CD4-positive, alpha-beta T cell treated with Interleukin-17A for 4 hours (primary cell): ENCODE results near the gene JAZF1.
"Not testable (repeated sequence)": the region's sequence is repeated elsewhere in the genome, so short reads cannot be mapped to it uniquely, and the experiment has no call there.

ENCODE experiments used
- DNase-seq: peaks from one replicate; pipeline ENCODE4 v3.0.0-alpha.2; 2020; ENCODE audit warnings: mixed read lengths

Gene JAZF1

DNA sequence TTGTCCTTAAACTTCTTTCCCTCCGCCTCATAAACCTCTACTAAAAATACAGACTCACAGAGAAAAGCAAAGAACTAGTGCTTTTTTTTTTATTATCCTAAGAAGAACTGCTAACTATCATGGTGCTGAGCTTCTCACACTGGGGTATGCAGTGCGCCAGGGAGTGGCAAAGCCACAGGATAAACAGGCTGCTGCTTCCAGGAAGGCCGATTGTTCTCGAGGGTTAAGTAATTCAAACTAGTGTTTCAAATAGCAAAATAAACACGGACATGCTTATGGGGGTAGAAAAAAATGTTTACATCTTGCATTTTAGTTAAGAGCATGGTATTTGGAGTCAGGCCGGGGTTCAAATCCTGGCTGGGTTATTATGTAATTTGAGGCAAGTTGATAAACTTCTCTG, 283.6 kb downstream of the JAZF1 start:
- DNase-seq: no peak

DNA sequence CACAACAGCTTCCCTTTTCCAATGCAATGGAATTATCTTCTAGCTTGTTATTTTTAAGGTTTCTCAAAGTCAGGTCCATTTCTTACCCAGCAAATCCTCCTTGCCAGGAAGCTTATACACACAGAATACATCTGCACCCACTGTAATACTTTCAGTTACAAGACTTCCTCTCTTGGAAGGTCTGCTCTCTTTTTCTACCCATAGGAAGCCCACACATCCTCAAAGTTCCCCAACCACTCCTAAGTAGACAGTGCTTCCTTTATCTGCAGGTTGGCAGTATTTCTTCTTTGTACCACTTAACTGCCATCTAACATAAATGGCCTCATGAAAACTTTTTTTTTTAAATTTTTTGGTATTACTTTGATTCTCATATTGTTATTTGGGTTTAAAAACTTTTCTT, 285.0 kb downstream of the JAZF1 start:
- no peak for DNase-seq

DNA sequence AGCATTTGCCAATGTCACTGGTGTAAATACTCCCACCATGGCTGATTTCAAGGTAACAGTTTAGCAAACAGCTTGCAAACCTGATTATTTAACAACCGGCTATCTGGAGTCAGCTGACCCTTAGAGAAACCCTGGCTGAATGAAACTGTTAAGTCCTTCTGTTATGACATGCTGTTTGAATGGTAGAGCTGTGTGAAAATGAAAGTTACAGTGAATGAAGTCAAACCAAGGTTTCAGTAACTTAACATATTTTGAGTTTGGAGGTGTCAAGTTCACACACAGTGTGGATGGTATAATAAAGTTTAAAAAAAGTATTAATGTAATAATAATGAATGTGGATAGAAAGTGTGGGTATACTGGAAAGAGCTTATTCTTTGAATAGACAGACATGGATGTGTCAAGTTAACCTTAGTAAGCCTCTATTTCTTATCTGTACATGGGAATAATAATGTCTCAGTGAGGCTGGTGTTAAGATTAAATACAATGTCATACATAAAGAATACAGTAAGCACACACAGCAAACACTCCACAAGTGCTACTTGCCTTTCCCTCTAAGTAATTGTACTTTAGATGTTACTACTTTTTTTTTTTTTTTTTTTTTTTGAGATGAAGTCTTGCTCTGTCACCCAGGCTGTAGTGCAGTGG, 290.3 kb downstream of the JAZF1 start:
- DNase-seq: no peak

DNA sequence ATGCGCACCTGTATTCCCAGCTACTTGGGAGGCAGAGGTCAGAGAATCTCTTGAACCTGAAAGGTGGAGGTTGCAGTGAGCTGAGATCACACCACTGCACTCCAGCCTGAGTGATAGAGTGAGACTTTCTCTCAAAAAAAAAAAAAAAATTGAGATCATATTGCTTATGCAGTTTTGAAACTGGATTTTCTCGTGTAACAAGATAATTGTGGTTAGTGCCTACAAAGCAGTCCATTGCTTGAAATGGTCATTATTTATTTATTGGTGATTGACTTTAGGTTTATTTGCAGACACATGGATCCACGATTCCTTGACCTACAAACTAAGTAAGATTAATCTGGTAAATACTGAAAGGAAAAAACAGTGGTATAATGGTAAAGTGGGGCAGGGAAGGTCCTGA, 290.8 kb downstream of the JAZF1 start:
- no peak for DNase-seq

DNA sequence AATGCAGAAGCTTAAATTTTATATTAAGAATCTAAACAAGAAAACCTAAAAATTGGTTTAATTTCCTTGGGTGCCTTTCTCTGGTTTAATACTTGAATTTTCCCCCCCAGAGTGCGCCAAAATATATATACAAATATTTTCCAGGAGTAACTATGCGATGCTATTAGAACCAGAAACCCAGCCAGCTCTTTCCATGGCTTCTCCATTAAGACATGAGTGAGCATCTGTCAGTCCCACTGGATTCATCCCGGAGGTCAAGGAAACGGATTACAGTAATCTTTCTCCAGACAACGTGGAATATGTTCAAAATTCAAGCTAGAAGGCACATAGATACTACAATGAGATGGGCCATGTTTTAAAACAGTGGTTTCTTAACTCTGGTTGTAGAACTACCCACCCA, 291.9 kb downstream of the JAZF1 start:
- DNase-seq: no peak

DNA sequence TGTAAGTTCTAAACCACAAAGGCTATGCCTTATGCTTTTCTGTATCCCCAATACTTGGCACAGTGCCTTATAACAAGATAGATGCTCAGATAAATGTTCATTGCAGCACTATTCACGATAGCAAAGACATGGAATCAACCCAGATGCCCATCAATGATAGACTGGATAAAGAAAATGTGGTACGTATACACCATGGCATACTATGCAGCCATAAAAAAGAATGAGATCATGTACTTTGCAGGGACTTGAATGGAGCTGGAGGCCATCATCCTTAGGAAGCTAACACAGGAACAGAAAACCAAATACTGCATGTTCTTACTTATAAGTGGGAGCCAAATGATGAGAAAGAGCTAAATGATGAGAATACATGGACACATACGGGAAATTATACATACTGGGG, 293.9 kb downstream of the JAZF1 start:
- not testable (repeated sequence) for DNase-seq

DNA sequence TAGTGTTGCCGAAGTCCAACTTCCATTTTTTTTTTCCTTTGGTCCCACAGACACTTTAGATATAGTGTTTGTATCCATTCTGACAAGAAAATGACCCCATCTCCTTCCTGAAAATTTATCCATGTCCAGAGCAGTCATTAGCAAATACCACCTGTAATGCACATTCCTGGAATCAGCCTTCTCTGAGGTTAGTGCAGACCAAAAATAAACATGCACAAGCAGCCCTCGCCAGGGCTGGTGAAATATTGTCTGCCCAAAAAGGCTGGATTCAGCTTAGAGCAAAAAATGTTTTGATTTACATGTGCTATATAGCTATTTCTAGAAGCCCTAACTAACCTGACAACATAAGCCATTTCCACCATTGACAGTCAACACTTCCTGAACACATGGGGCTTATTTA, 294.9 kb downstream of the JAZF1 start:
- no peak for DNase-seq

DNA sequence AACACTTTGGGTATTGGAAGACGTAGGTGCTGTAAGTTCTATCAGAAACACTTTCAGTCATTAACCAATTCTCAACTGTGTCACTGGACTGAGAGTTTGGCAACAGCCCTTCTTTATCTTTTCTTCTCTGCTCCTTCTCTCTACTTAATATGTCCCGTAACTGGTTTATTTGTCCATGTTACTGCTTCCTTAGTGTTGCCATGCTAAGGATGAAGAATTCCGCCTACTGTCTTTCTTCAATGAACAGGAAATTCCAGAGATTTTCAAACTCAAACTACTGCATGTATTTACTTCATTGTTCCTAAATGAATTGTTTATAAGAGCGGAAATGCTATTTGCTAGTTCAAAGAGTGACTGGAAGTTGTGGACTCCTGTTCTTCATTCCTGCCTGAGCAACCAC, 296.9 kb downstream of the JAZF1 start:
- no peak for DNase-seq

DNA sequence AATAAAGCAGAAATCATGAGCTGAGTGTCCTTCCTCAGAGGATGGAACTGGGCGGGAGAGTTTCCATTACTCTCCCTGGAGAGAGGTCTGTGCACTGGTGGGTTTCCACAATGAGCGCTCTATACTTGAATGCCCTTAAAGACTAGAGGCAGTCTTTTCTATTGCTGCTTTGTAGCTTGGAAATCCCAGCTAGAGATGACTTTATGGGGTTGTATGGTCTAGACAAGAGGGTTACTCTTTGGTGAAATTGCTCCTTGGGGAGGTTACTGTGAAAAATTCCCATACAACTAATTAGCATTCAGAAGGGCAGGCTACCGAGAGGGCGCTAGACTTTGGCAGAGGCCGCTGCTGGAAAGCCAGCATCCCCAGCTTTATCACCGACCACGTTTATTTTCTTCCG, 303.8 kb downstream of the JAZF1 start:
- DNase-seq: no peak

DNA sequence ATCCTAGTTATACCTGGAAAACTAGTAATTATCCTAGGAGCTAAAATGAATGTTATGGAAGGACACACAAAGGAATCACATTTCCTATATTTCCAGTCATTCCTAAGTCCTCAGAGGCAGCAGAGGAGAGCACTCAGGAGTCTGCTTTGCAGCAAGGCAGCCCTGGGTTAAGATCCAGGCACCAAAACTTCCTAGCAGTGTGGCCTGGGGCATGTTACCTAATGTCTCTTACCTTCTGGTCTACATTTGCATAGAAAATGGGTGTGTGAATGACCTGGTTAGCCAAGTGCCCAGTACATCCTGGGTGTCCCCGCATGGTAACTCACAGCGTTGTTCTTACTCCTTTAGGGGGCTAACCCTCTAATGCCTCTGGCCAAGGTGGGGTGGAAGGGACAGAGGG, 304.8 kb downstream of the JAZF1 start:
- no peak for DNase-seq

DNA sequence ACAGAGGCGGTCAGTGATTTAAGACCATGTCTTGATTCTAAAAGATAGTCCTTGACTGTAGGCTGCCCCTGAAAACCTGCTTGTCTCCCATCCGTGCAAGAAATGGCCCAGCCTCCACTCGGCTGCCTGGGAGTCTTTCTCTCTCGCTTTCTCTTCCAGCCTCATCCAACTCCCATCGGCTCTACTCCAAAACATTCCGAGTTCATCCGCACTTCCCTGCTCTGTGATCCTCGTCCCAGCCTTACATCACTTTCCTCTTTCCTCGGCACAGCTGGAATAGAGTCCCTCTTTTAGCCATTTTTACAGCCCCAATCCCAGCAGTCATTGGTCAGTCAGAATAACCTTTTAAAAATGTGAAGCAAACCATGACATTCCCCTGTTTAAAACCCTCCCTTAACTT, 305.5 kb downstream of the JAZF1 start:
- no peak for DNase-seq

DNA sequence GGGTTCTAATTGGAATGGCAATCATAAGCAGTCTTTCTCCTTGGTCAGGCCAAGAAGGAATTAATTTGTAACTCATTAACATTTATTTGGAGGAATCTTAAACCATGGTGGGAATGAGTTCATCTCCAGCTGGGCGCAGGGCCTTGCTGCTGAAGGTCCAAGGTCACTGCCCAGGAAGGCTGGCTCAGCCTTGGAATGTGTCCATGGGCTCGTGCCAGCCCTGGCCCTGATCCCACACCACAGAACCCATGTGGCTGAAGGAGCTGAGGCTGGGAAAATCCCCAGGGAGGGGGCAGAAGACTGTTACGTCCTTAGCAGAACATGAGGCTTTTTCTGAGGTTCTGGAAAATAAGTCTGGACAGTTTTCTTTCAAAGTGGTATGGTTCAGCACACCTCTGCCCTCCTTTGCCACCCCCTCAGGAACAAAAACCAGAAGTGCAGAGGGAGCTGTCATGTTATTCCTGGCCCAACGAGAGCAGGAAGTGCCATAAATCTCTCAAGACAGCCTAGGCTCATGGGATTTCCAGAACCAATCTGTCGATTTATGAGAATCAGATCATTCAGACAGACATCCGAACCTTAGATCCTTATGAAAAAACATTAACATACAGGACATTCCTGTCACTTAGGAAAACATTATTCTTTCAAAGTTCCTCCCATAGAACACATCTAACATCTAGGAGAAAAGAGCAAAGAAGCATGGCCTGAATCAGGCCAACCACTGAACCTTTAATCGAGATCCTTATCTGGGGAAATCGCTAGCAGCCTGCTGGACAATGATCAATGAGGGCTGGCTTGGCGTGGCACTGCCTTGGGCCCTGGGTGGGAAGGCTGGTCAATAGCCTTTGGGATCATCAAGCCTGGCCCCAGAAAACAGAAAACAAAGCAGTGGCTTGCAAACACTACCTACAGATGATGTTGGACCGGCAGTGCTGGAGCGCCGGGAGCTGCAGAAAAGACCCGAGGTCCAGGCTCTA, 306.3 kb downstream of the JAZF1 start:
- DNase-seq: no peak

DNA sequence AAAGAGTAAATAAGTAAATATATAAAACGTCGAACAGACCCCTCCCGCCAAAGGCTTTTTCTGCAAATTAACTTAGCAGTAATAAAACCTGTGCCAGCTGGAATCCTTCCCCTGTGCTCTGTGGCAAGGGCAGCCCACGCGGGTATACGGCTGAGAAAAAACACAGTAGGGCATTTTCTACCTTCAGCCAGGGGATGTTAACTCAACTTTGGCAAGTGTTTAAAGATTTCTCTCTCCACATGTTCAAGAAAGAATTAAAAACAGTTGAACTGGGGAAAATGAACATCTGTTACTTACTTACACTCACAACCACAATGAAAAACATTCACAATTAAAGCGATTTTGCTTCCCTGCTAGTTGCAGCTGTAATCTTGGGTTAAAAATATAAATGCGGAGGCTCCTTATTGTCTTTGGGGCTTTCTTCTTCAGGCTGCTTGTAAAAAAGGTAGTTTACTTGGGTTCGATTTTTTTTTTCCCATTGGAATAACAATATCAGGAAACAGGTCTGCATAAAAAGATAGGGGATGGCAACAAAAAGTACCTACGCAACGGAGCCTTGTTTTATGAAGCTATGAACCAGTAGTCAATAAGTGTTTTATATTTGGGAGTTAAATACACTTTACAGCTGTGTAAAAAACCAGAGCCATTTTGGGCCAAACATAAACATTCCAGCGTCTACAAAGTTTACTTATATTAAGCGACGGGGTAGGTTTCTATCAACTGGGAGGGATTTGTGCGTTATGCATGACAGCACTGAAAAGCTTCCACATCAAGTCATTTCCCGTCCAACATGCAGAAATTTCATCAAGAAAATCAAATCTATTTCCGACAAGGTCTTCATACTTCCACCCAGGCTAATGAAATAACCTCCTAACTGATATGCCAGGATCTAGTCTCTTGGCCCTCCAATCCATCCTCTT, 308.0 kb downstream of the JAZF1 start:
- no peak for DNase-seq

DNA sequence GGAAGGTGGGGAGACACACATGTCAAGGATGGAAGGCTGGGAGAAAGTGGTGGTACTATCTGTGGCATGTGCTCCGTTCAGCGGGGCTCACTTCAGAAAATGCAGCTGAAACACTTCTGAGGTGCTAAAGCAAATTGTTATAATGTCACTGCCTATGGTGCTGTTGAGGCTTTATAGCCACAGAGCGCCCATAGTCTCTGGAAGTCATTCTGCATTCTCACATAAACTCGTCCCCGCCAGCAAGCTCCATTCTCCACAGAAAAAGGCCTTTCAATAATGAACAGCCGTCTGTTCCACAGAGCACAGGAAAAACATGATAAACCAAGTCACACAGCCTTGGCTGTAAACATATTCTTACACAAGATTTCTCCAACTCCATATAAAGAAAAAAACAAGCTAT, 308.7 kb downstream of the JAZF1 start:
- no peak for DNase-seq

DNA sequence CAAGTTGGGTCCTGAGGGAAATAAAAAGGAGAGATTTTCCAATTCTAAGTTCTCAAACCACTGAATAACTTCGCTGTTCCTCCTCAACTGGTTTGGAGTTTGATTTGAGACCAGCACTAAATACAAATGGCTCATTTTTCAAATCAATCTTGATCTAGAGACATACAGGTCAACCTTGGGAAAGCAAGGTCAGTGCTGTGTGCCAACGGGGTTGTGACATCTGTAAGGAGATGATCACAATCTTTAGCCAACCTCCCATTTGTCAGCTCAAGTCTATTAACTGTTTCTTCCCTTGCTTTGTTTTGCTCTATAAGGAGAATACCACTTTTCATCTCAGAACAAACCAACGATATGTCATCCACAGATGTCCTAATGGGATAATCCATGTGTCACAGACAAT, 309.5 kb downstream of the JAZF1 start:
- DNase-seq: no peak

DNA sequence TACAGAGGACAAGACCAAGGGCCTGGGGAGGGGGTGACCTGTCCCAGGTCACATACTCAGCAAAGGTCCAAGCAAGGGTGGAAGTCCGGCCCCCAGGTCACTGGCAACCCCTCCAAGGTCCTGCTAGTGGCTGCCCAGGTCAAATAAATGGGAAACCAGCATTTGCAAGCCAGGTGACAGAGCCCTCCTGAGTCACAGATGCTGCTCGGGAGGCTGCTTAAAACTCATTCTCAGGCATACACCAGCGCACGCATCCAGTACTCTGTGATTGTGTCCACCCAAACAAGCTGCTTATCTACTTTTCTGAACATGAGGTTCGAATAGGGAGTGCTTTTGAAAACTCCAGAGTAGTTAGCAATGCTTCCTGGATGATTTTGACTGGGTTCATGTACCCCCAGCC, 310.0 kb downstream of the JAZF1 start:
- no peak for DNase-seq

DNA sequence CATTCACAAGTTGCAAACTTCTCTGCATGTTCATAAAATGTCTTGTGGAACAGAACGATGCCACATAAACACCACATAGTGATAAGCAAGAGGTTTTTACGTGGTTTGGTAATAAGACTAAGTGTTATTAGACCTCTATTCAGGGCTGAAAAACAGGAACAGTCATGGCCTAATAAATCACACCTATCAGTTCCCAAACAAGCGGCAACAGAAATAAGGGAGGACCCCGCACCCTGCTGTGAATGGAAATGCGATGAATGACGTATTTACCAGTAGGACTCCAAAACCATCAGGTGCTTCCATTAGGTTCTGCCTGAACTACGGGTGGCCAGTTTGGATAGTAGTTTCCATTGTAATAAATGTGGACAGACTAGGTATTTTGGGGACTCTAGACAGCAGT, 311.5 kb downstream of the JAZF1 start:
- no peak for DNase-seq

DNA sequence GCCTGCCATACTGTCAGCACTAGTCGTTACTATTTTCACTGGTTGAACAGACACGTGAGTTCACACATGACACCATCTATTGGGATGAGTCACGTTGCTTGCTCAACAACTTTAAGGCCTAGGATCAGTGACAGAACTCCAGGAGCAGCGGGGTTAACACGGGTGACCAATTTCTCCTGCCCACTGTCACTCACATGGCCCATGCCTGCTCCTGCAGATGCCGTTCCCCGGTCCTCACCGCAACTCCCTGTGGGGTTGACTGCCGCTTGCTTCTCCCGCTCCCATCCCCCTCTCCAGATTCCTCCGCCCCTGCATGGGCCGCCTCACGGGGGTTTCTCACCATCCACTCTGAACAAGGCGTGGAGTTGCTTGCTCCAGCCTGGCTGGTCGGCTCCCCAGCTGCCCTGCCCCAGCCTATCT, 312.5 kb downstream of the JAZF1 start:
- DNase-seq: no peak

DNA sequence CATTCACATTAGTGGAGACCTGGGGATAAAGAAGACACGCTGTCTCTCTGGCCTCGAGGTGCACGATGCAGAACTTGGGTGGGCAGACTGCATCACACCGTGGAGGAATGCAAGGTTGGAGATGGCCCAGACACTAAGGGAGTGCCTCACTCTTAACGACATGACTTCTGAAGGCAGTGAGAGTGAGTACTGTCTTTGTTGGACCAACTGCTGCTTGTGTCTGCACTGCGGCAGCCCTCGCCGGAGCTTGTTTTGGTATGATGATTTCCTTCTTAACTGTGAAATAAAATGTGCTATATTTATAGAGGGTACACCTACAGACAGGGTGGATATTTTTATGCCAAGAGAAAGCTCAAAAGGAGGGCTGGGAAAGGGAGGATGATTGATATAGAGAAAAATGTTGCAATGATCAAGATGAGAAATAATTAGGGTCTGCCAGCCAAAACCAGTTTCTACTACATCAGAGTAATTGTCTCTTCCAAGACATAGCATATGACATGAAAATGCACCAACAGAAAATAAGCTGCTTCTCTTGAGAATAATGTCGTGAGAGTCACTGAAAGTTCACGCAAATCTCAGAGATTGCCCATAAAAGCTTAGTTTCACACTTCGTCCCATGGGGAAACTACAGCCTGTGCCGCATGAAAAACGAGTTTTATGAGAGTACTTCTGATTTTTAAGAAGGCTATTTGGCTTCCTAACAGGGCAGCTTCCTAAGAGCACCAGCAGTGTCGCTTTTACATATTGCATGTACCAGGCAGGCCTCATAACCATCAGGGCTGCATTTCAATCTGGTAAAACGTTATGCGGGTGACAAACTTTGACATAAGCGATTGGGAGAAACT, 313.5 kb downstream of the JAZF1 start:
- no peak for DNase-seq

DNA sequence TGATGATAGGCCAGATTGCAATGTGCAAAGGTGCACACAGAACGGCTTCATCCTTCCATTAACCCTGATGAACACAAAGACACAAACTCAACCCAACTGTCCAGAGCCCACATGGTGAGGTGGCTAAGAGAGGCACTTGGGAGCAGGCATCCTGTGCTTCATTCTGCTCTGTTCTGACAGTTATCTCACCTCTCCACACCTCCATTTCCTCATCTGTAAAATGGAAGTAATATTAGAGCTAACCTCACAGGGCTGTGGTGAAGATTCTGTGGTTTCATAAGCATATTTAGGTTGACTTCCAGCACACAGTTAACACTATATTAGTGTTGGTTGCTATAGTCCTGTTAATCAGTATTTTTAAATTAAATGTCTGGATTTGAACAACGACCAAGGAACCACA, 314.3 kb downstream of the JAZF1 start:
- no peak for DNase-seq

DNA sequence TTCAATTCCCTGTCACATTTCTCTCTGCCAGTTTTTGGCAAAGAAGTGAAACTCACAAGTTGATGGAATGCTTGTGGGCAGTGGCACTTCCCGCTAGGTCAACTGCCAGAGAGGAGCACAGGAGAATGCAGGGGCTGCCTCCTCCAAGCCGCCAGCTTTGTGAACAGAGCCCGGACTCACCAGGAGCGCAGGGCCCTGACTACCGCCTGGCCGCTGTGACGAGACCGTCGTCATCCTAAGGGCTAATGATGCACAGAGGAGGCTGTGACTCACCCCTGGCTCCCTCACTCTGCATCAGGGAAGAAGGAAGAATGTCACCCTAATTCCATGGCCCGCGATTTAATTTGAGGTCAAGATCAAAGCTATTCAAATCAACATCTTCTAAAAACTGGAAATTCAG, 316.7 kb downstream of the JAZF1 start:
- DNase-seq: no peak

DNA sequence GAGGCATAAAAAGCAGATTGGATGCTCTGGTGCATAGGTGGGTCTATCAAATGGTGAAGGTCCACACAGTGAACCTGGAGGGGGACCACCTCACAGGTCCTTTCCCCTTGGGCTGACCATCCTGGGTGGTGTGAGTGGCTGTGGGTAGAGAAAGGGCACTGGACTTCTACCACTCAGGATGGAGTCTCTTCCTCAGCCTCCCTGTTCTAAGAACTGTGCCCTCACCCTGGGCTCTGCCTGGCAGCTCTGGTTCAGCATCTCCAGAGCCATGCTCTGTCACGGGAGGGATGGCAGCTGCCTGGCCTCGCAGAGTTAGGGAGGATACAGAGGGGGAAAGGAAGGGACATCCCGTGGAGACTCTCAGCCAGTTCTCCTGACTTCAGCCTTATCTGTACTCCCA, 318.8 kb downstream of the JAZF1 start:
- no peak for DNase-seq
